SK-N-SH treated with all-trans-retinoic acid at 6 μM for 48 hours (cell line): Measurements from ENCODE around the gene TIMM10.

Source experiments
- ARNTL ChIP-seq: fragments of 450-650 bp; formaldehyde crosslinking; IDR thresholded peaks from 2 replicates; pipeline ENCODE4 v1.5.0; 2020; ENCODE audit warnings: low read depth, mild to moderate bottlenecking, moderate library complexity, borderline replicate concordance
- BACH2 ChIP-seq: fragments of 250-450 bp; sonication (Bioruptor Pico); IDR thresholded peaks from 2 replicates; pipeline ENCODE4 v1.9.0; 2021; ENCODE audit warnings: mild to moderate bottlenecking, borderline replicate concordance
- CREB5 ChIP-seq: fragments of 250-450 bp; sonication (Bioruptor Pico); IDR thresholded peaks from 2 replicates; pipeline ENCODE4 v1.5.1; 2020; ENCODE audit warnings: low read depth, mild to moderate bottlenecking, moderate library complexity
- CSDC2 ChIP-seq: fragments of 250-450 bp; sonication (Bioruptor Pico); IDR thresholded peaks from 2 replicates; pipeline ENCODE4 v1.5.0; 2020; ENCODE audit warnings: mild to moderate bottlenecking, moderate library complexity
- CSRNP3 ChIP-seq: fragments of 250-450 bp; sonication (Bioruptor Pico); IDR thresholded peaks from 2 replicates; pipeline ENCODE4 v1.5.1; 2021; ENCODE audit warnings: mild to moderate bottlenecking, moderate library complexity
- ESRRG ChIP-seq: fragments of 250-450 bp; sonication (Bioruptor Pico); IDR thresholded peaks from 2 replicates; pipeline ENCODE4 v1.6.1; 2021; ENCODE audit warnings: mild to moderate bottlenecking
- GLIS3 ChIP-seq: fragments of 250-450 bp; sonication (Bioruptor Pico); IDR thresholded peaks from 2 replicates; pipeline ENCODE4 v1.5.0; 2020; ENCODE audit warnings: mild to moderate bottlenecking, moderate library complexity
- POU6F1 ChIP-seq: fragments of 250-450 bp; sonication (Bioruptor Pico); IDR thresholded peaks from 2 replicates; pipeline ENCODE4 v1.8.0; 2021; ENCODE audit warnings: low read depth, mild to moderate bottlenecking, moderate library complexity, borderline replicate concordance
- ZFP3 ChIP-seq: fragments of 250-450 bp; sonication (Bioruptor Pico); IDR thresholded peaks from 2 replicates; pipeline ENCODE4 v1.5.0; 2020; ENCODE audit warnings: mild to moderate bottlenecking, moderate library complexity
- ZFP30 ChIP-seq: fragments of 450-650 bp; formaldehyde crosslinking; IDR thresholded peaks from 2 replicates; pipeline ENCODE4 v1.5.0; 2022; ENCODE audit warnings: mild to moderate bottlenecking, moderate library complexity
- ZNF8 ChIP-seq: fragments of 450-650 bp; formaldehyde crosslinking; IDR thresholded peaks from 2 replicates; pipeline ENCODE4 v1.5.0; 2020; ENCODE audit warnings: mild to moderate bottlenecking, moderate library complexity

- TF ChIP-seq GLIS3 (CRISPR knock-in tag) (no peak), ARNTL (CRISPR knock-in tag) (no peak), ESRRG (CRISPR knock-in tag) (no peak), POU6F1 (CRISPR knock-in tag) (no peak), ZFP3 (no peak), CREB5 (CRISPR knock-in tag) (no peak), BACH2 (no peak), CSRNP3 (no peak), ZFP30 (no peak), CSDC2 (CRISPR knock-in tag) (no peak), ZNF8 (CRISPR knock-in tag) (no peak)
Observed at GRCh38 chr11:57490456-57491248, 39.9 kb downstream of the TIMM10 start.
